GM19351 (cell line): ENCODE results near the gene QKI.

ENCODE experiments used
- ATAC-seq: cut with Tn5 transposase; IDR thresholded peaks from one replicate; pipeline ENCODE4 v1.9.1; 2021; ENCODE audit warnings: mild to moderate bottlenecking, moderate library complexity; ENCODE audit not compliant: unreplicated experiment

The QKI gene

GRCh38 chr6:163527291-163527690 is 112.8 kb downstream of the QKI start:
- no peak for ATAC-seq

DNA sequence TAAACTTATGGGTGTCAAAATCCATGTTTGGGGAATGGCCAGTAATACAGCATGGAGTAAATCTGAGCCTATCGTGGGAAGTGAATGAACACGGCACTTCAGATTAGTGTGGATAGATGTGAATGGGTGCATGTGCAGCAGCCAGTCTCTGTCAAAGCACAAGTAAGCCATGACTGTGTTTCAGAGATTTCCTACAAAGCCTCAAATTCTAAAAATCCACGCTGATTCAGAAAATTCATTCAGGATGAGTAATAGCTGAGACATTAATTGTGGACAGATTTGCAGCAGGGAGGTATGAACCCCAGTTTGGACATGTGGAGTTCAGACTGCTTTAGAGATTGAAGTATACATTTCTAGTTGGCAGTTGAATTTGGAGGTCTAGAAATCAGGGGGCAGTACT is 115.1 kb downstream of the QKI start:
- ATAC-seq, result no peak

DNA sequence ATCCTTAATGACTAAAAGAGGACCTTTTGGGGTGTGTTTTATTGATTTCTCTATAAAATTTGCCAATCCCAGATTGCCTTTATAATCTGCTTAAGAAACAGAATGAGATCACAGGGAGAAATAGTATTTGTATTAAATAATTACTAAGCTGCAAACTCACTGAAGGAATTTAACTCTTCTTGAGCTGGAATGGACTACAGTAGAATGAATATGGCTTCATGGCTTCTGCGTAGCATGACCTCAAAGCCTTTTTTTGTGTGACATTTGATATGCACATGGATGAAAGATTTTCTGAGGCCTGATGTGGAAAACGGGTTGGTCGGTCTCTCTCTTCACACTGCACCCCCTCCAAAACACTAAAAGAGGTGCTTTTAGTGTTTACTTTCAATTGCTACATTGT is 115.9 kb downstream of the QKI start:
- no peak for ATAC-seq

GRCh38 chr6:163531122-163531521 is 116.6 kb downstream of the QKI start:
- no peak for ATAC-seq

GRCh38 chr6:163532526-163533078 is 118.1 kb downstream of the QKI start:
- no peak for ATAC-seq

- no peak for ATAC-seq
Measured at GRCh38 chr6:163533443-163533842, 118.9 kb downstream of the QKI start.

DNA sequence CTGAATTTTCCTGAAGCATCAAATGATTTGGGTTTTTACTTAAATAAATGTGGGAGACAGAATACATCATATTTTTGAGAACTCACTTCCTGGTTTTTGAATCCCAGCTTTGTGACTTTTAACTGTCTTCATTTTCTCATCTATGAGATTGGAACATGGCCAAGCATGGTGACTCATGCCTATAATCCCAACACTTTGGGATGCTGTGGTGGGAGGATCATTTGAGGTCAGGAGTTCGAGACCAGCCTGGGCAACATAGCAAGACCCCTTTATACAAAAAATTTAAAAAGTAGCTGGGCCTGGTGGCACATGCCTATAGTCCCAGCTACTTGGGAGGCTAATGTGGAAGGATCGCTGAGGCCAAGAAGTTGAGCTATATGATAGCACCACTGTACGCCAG is 122.3 kb downstream of the QKI start:
- ATAC-seq, result no peak

- no peak for ATAC-seq
Measured at GRCh38 chr6:163538331-163538730, 123.8 kb downstream of the QKI start.

DNA sequence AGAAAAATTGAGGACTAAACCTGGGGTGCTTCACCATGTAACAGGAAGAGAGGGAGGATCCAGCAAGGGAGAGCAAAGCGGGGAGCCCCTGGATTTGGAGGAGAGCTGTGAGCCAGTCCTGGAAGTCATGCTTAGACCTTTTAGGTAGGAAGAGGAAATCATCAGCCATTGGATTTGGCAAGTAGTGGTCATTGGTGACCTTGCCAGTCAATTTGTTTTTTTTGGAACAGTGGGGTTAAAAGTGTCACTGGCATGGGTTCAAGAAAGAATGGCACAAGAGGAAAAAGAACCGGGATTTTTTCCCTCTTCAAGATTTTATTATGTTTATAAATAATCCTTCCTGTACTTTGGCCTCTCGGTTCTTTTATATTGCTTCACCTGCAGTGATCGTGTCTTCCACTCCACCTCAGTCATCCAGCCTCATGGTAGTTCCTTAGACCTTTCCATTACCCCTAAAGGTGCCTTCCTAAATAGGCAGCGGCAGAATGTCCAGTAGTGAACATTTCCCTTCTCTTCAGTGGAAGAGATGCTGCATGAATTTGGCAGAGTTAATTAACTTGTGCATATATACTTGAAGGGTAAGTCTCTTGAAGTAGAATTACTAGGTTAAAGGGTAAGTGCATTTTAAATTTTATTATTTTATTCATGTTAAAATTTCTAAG is 124.7 kb downstream of the QKI start:
- ATAC-seq, result no peak

GRCh38 chr6:163543321-163543720 is 128.8 kb downstream of the QKI start:
- ATAC-seq, result no peak

GRCh38 chr6:163545370-163545769 is 130.9 kb downstream of the QKI start:
- ATAC-seq, result no peak

- no peak for ATAC-seq
Measured at GRCh38 chr6:163547287-163547686, 132.8 kb downstream of the QKI start.

DNA sequence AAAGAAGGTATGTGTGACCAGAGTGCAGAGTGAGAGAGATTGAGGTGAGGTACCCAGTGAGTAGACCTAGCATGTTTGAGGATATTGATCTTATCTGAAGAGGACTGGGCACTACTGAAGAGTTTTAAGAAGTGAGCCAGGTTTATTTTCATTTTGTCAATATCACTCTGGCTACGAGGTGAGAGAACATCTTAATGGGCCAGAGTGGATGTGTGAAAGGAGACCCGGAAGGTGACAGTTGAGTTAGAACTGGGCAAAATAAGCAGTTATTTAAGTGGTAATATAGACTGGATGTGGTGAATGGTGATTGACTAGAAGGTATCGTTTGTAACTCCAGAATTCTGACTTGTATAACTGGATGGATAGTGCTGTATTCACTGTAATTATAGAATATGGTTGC is 134.1 kb downstream of the QKI start:
- no peak for ATAC-seq

GRCh38 chr6:163554032-163554431 is 139.5 kb downstream of the QKI start:
- no peak for ATAC-seq

- peak; percentile 69 for ATAC-seq
Measured at GRCh38 chr6:163554663-163555062, 140.1 kb downstream of the QKI start.

- no peak for ATAC-seq
Measured at GRCh38 chr6:163559661-163560060, 145.1 kb downstream of the QKI start.

GRCh38 chr6:163563318-163563717 is 148.8 kb downstream of the QKI start:
- no peak for ATAC-seq

DNA sequence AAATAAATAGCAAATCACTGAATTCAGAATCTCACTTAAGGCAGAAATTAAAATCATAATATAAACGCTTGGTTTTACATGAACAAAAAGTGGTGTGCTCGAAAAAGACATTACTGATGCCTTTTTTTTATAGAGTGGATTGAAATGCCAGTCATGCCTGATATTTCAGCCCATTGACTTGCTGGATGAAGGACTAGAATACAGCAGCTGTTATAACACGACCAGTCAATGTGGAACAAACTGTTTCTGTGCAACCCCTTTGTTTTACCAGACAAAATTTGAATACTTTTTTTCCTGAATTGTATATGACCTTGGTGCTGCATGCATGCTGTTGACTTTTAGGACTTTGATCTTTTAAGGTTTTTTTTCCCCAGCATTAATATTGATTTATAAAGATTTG is 150.0 kb downstream of the QKI start:
- no peak for ATAC-seq

- no peak for ATAC-seq
Measured at GRCh38 chr6:163565140-163565539, 150.6 kb downstream of the QKI start.

GRCh38 chr6:163566056-163566455 is 151.5 kb downstream of the QKI start:
- no peak for ATAC-seq

- ATAC-seq, result no peak
Measured at GRCh38 chr6:163568275-163568674, 153.8 kb downstream of the QKI start.

- no peak for ATAC-seq
Measured at GRCh38 chr6:163570579-163571231, 156.2 kb downstream of the QKI start.

DNA sequence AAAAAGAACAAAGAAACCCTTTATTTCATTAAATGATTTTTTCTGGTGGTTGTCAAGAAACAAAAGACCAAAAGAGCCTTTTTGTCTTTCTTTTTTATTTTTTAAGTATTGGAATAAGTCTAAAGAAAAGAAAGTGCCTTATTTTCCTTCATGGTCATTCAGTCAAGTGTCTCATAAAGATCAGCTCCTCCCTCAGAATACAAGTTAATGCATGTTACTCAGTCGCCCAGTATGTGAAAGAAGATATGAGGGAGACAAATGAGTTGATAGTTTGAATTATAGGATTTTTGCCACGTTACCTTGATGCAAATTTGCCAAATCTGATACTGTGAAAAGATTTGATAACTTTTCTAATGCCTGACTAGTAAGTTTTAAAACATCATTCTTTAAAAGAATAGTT is 157.2 kb downstream of the QKI start:
- ATAC-seq, result no peak
